DOHH2 (cell line): ENCODE results near the gene FAM186B.

Experiments used
- CTCF ChIP-seq: fragments of 200-600 bp; sonication (generic); IDR thresholded peaks from one replicate; pipeline ENCODE4 v1.5.1; 2014; ENCODE audit warnings: antibody characterized with exemption, mild to moderate bottlenecking, low read depth, low read length; ENCODE audit not compliant: poor library complexity, severe bottlenecking
- EZH2phosphoT487 ChIP-seq: fragments of 200-600 bp; sonication (generic); IDR thresholded peaks from 2 replicates; pipeline ENCODE4 v1.6.1; 2017; ENCODE audit warnings: borderline replicate concordance, mild to moderate bottlenecking, antibody characterized with exemption, low read length, moderate library complexity, mixed read lengths

GRCh38 chr12:49635036-49635435, 29.6 kb upstream of the FAM186B start:
- TF ChIP-seq CTCF, result no peak
- no peak for TF ChIP-seq EZH2phosphoT487
